Urothelium cell line (cell line): ENCODE data around the gene CASKIN1.

Experiments used
- DNase-seq: peaks from one replicate; pipeline ENCODE4 v3.0.0; 2011; ENCODE audit warnings: low spot score, mixed read lengths
- FAIRE-seq: peaks from 2 replicates; lab custom pipeline; 2011; peaks lifted over from hg19 to GRCh38; lab: Jason Lieb, UNC

Gene CASKIN1

GRCh38 chr16:2160915-2161551 lies 35.4 kb downstream of the CASKIN1 start:
- no peak for FAIRE-seq
- no peak for DNase-seq

GRCh38 chr16:2159175-2159838 lies 37.1 kb downstream of the CASKIN1 start:
- no peak for DNase-seq

GRCh38 chr16:2158262-2158638 lies 38.2 kb downstream of the CASKIN1 start:
- DNase-seq (no peak), FAIRE-seq (no peak)

More at GRCh38 chr16:2159175-2159838, 37.1 kb downstream of the CASKIN1 start:
- FAIRE-seq = no peak

- no peak for FAIRE-seq
- DNase-seq = no peak
Observed at GRCh38 chr16:2157480-2158261, 38.7 kb downstream of the CASKIN1 start.

- DNase-seq (no peak), FAIRE-seq (no peak)
Observed at GRCh38 chr16:2156849-2157224, 39.6 kb downstream of the CASKIN1 start.

GRCh38 chr16:2155977-2156848 lies 40.2 kb downstream of the CASKIN1 start:
- FAIRE-seq (no peak), DNase-seq (peak; percentile 18)

GRCh38 chr16:2155091-2155950 lies 41.1 kb downstream of the CASKIN1 start, which contains the start of gene TRAF7:
Gene TRAF7 (plus strand): TSS chr16:2155782. CDS start chr16:2163921, 8,139 bp downstream.
- FAIRE-seq (peak; percentile 74), DNase-seq (peak; percentile 99)

- DNase-seq (no peak), FAIRE-seq (no peak)
Observed at GRCh38 chr16:2154533-2155090, 41.8 kb downstream of the CASKIN1 start.

GRCh38 chr16:2152695-2153506 lies 43.5 kb downstream of the CASKIN1 start:
- DNase-seq (peak; percentile 32), FAIRE-seq (no peak)

- no peak for DNase-seq
- FAIRE-seq = no peak
Observed at GRCh38 chr16:2151188-2152091, 45.0 kb downstream of the CASKIN1 start.

GRCh38 chr16:2150418-2151187 lies 45.8 kb downstream of the CASKIN1 start:
- FAIRE-seq (no peak), DNase-seq (peak; percentile 49)

GRCh38 chr16:2149630-2150417 lies 46.6 kb downstream of the CASKIN1 start:
- no peak for FAIRE-seq

GRCh38 chr16:2148714-2149629 lies 47.4 kb downstream of the CASKIN1 start:
- DNase-seq = peak; percentile 49

More at GRCh38 chr16:2149630-2150417, 46.6 kb downstream of the CASKIN1 start:
- no peak for DNase-seq

GRCh38 chr16:2147981-2148671 lies 48.3 kb downstream of the CASKIN1 start, which contains the start of gene RAB26:
Gene RAB26 (plus strand): TSS chr16:2148625. CDS start chr16:2148784, 159 bp downstream.
- FAIRE-seq (peak; percentile 23), DNase-seq (peak; percentile 79)

More at GRCh38 chr16:2148714-2149629, 47.4 kb downstream of the CASKIN1 start:
- no peak for FAIRE-seq
